Heart left ventricle (tissue), 16 donors: Measurements from ENCODE around the gene PCBD1. TPM values are rescaled to one million over a fixed set of nuclear protein-coding genes. Genes with fewer than 3 reads are reported as not detected.
"Not testable (repeated sequence)": the region's sequence is repeated elsewhere in the genome, so short reads cannot be mapped to it uniquely, and the experiment has no call there.

Source experiments
- ATAC-seq, 4 donors: fragments of 200-7000 bp; cut with Tn5 transposase; one replicate each; pipeline ENCODE4 v1.9.1; 2020 to 2022; ENCODE audit warnings: moderate library complexity in 4 of 4, mild to moderate bottlenecking in 3 of 4, moderate number of reproducible peaks in 1 of 4
- DNase-seq, 5 donors: peaks; one replicate each; pipeline ENCODE4 v3.0.0-alpha.2; 2020
- H3K27ac ChIP-seq, 12 donors: fragments of 200-600 bp; sonication (generic) in 4 of 12; one replicate each; pipeline versions ENCODE4 v1.5.0 to v1.8.0; 2016 to 2022; ENCODE audit warnings: mild to moderate bottlenecking in 2 of 12
- H3K27me3 ChIP-seq, 9 donors: fragments of 200-600 bp; sonication (generic) in 2 of 9; one replicate each; pipeline versions ENCODE4 v1.5.1 to v1.8.0; 2016 to 2022; ENCODE audit warnings: mild to moderate bottlenecking in 3 of 9
- H3K36me3 ChIP-seq, 9 donors: fragments of 200-600 bp; sonication (generic) in 2 of 9; one replicate each; pipeline versions ENCODE4 v1.5.0 to v1.8.0; 2018 to 2022; ENCODE audit warnings: mild to moderate bottlenecking in 2 of 9
- H3K4me1 ChIP-seq, 12 donors: fragments of 200-600 bp; sonication (generic) in 4 of 12; one replicate each; pipeline versions ENCODE4 v1.5.0 to v1.8.0; 2016 to 2022; ENCODE audit warnings: mild to moderate bottlenecking in 3 of 12
- H3K4me3 ChIP-seq, 12 donors: fragments of 200-600 bp; sonication (generic) in 4 of 12; one replicate each; pipeline versions ENCODE4 v1.5.0 to v1.8.0; 2017 to 2022; ENCODE audit warnings: mild to moderate bottlenecking in 9 of 12, moderate library complexity in 4 of 12
- H3K9me3 ChIP-seq, 12 donors: fragments of 200-600 bp; sonication (generic) in 4 of 12; one replicate each; pipeline versions ENCODE4 v1.5.0 to v1.8.0; 2016 to 2022; ENCODE audit warnings: mild to moderate bottlenecking in 1 of 12
- CTCF ChIP-seq, 12 donors: fragments of 200-600 bp; sonication (generic) in 4 of 12; IDR thresholded peaks; one replicate each; pipeline versions ENCODE4 v1.5.0 to v1.8.0; 2018 to 2022; ENCODE audit warnings: antibody characterized with exemption in 12 of 12, mild to moderate bottlenecking in 5 of 12
- POLR2A ChIP-seq, 2 donors: fragments of 450-650 bp; IDR thresholded peaks; one replicate each; pipeline ENCODE4 v1.6.1; 2017; ENCODE audit warnings: antibody characterized with exemption in 2 of 2, mild to moderate bottlenecking in 2 of 2, moderate library complexity in 2 of 2
- WGBS, 4 donors: extraction: QIAGEN DNeasy Blood & Tissue Kit in 2 of 4; methylation state at CpG; one replicate each; pipeline versions ENCODE4 v1.1.5 to v1.1.7; 2013 to 2018; 5-methylcytosine and 5-hydroxymethylcytosine counted together
- intact Hi-C, 10 donors: fragments of 100-400 bp; cut with DNase I; formaldehyde crosslinking; loops; one replicate each; pipeline versions ENCODE4 v1.11.1 to v1.14.2; 2022
- polyA plus RNA-seq, 2 donors: library from polyadenylated mRNA; stranded (reverse); fragments of 200-250 nt; gene quantifications; one replicate each; pipeline ENCODE4 v1.2.3, GENCODE V29; 2013
- total RNA-seq, 9 donors: library from RNA; depleted of rRNA in 2 of 9; stranded (reverse); fragments of >200 nt in 2 of 9; fragmentation: NEBNext Ultra II Directional in 3 of 9; extraction: Animal tissue kit (Norgen Biotek cat#: 25700) in 3 of 9; gene quantifications; one replicate each; pipeline versions ENCODE4 v1.1.0 to v1.2.4, GENCODE V29; 2016 to 2023
- donor health status: ischemic (EF 13 %, LVEDD 7.1; RV severe dilation, severe dysfunction).
- donor health status: healthy with polysubstance abuse.
- donor health status: DM: no; HTN: yes; CAD: no.
- donor health status: DM: no; HTN: no; CAD: no.
- donor health status: ischemic (EF 25% LVEDD 6.9; RV normal size, moderate dysfunction).
- donor health status: ischemic (EF 25% LVEDD 5.7; RV mildly dilated, moderate dysfunction).
- donor health status: healthy.
- donor health status: DM: yes; HTN: yes; CAD: no.
- donor health status: ischemic (EF 35%, LVEDD 5.7; RV mildly dilated, moderate dysfunction).
- donor health status: nonischemic (EF 11% LVEDD 7.7; RV severe dilation, severe dysfunction).
- donor health status: DM: yes; HTN: yes; CAD: no.
- donor health status: PGD.
- donor health status: ischemic (EF 29% LVEDD 5.4; RV normal size, mild dysfunction).
- donor health status: nonischemic (EF 23%, LVEDD 6.1; RV moderate dilation, normal function).

The PCBD1 gene
- total and polyA plus RNA-seq, 11 donors: 103 to 189 (median 144) TPM

- H3K9me3 ChIP-seq: no peaks in the 10 kb centered on the region
- no peak overlapping the region for H3K4me3 ChIP-seq
- H3K27ac ChIP-seq: no peak overlapping the region
- peaks cover 0 to 11% (median 0%) of the 10 kb centered on the region in 9 donors for H3K27me3 ChIP-seq
- WGBS, 4 donors: 77 to 83% (median 80%) methylated on average over 6 to 8 of the region's 8 CpGs
- TF ChIP-seq CTCF (IDR thresholded peaks at IDR 0.05): no peak
- TF ChIP-seq POLR2A (IDR thresholded peaks at IDR 0.05): no peak
- intact Hi-C loops: loop anchor here in 4 of 10 donors (2.0 to 10.0 kb wide), 5 partner anchors 141 to 364 kb away; no protein-coding TSS in a partner anchor
- H3K4me1 ChIP-seq: peaks cover 0 to 11% (median 0%) of the 10 kb centered on the region in 12 donors
- ATAC-seq: no peak
- H3K36me3 ChIP-seq: no peaks in the 10 kb centered on the region
- DNase-seq: no peak
Observed at GRCh38 chr10:70923696-70924095, 35.3 kb upstream of the PCBD1 start.

GRCh38 chr10:70921285-70921684 lies 32.9 kb upstream of the PCBD1 start:
- no peaks in the 10 kb centered on the region for H3K36me3 ChIP-seq
- H3K27me3 ChIP-seq: peaks cover 0 to 16% (median 2%) of the 10 kb centered on the region in 9 donors
- peaks cover 0 to 6% (median 0%) of the 10 kb centered on the region in 12 donors for H3K4me1 ChIP-seq
- H3K4me3 ChIP-seq: no peak overlapping the region
- no peak overlapping the region for H3K27ac ChIP-seq
- DNase-seq (no peak), ATAC-seq (no peak)
- WGBS, 4 donors: 34 to 64% (median 60%) methylated on average over 1 of the region's 1 CpG
- intact Hi-C loops: loop anchor here in 4 of 10 donors (5.0 to 10.0 kb wide), 3 partner anchors 144 to 366 kb away; no protein-coding TSS in a partner anchor
- no peak for TF ChIP-seq POLR2A (IDR thresholded peaks at IDR 0.05)
- no peak for TF ChIP-seq CTCF (IDR thresholded peaks at IDR 0.05)
- H3K9me3 ChIP-seq: no peaks in the 10 kb centered on the region

- TF ChIP-seq POLR2A (IDR thresholded peaks at IDR 0.05) (no peak), CTCF (IDR thresholded peaks at IDR 0.05) (no peak)
- Histone ChIP-seq H3K27me3 (peaks cover 0 to 19% (median 2%) of the 10 kb centered on the region in 9 donors), H3K9me3 (no peaks in the 10 kb centered on the region), H3K4me1 (peaks cover 0 to 2% (median 0%) of the 10 kb centered on the region in 12 donors), H3K36me3 (no peaks in the 10 kb centered on the region), H3K4me3 (no peak overlapping the region), H3K27ac (no peak overlapping the region)
- peak in 1 of 5 donors; percentile 26 for DNase-seq
- intact Hi-C loops: loop anchor here in 4 of 10 donors (5.0 to 10.0 kb wide), 3 partner anchors 144 to 367 kb away; no protein-coding TSS in a partner anchor
- no peak for ATAC-seq
- WGBS, 4 donors: 57 to 82% (median 74%) methylated on average over 4 of the region's 4 CpGs
Observed at GRCh38 chr10:70920519-70920918, 32.2 kb upstream of the PCBD1 start.

GRCh38 chr10:70919906-70920305 lies 31.5 kb upstream of the PCBD1 start:
- 85 to 88% (median 87%) methylated on average over 10 of the region's 10 CpGs for WGBS, 4 donors
- ATAC-seq, H3K9me3 ChIP-seq, H3K27ac ChIP-seq, H3K36me3 ChIP-seq, H3K4me3 ChIP-seq, H3K4me1 ChIP-seq: not testable (repeated sequence)
- H3K27me3 ChIP-seq: peaks cover 0 to 19% (median 2%) of the 10 kb centered on the region in 9 donors
- peak in 1 of 5 donors; percentile 32 for DNase-seq
- intact Hi-C loops: loop anchor here in 4 of 10 donors (5.0 to 10.0 kb wide), 3 partner anchors 145 to 367 kb away; no protein-coding TSS in a partner anchor
